ENCODE measurements around the gene KCTD5.
A peak's percentile ranks its signal among the peaks of the same experiment; 100 is the strongest.

The KCTD5 gene

DNA sequence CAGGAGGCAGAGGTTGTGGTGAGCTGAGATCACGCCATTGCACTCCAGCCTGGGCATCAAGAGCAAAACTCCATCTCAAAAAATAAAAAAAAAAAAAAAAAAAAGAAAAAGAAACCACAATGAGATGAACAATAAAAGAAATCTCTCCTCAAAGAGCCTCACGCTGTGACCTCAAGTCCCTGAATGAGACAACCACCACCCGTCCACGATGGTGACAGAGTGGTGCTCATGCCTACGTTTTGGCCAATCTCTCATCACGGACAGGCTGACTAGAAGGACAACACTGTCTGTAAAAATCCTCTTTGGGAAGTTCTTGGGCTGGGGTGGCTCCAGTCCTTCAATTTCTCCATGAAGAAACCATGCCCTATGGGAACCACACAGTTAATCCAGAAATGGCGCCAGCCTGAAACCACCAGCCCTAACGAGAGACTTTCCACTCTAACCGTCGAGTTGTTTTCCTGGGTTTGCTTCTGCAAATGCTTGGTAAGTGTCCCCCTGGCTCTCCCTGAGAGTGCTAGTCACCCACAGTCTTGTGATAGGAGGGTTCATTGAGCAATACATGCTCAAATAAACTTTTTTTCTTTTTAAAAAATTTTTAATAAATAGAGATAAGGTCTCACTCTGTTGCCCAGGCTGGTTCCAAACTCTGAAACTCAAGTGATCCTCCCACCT, 52.7 kb downstream of the KCTD5 start:
- DNase-seq, result no peak

DNA sequence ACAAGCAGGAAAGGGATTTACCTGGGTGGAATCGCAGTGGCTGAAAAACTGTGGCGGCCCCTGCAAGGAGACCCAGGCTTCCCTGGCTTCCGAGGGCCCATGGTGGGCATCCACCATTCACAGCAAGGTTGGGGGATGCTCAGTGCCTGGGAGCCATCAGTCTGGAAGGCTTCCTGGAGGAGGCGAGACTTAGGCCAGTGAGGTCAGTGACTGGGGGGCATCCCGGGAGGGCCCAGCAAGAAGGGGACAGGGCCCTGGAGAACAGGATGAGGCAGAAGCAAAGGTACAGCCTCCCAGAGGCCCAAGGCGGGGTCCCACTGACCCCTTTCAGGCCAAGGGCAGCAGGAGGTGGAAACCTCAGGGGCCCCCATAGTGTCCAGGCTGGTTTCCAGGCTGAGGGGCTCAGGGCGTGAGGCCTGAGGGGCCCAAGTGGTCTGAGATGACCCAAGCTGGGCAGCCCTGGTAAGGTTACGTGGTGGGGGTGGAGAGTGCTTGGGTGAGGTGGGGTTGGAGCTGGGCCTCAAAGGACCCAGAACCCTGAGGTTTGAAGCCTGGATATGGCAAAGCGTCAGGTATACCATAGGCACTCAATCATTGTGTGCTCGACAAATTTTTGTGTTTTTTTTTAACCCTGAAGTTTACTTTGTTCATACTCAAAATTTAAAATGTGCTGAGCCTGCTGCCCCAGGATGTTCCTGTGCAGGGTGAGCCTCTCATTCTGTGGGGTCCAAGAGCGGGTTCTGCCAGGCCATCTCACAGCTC, 54.3 kb downstream of the KCTD5 start:
- no peak for DNase-seq

DNA sequence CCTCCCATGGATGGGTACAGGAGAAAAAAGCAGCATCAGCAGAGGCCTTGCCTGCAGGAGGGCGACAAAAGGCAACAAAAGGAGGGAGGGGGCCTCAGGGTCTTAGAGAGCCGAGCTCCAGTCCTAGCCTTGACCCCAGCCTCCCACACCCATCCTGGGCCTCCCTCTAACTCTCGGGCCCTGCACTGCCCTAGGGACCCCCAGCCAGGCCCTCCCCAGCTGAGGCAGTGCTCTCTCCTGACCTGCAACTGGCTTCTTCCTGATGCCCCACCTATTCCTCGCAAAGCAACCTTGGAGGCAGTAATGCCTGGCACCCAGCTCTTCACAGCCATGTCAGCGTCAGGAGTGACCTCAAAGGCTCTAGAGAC, 54.9 kb downstream of the KCTD5 start:
- no peak for DNase-seq

DNA sequence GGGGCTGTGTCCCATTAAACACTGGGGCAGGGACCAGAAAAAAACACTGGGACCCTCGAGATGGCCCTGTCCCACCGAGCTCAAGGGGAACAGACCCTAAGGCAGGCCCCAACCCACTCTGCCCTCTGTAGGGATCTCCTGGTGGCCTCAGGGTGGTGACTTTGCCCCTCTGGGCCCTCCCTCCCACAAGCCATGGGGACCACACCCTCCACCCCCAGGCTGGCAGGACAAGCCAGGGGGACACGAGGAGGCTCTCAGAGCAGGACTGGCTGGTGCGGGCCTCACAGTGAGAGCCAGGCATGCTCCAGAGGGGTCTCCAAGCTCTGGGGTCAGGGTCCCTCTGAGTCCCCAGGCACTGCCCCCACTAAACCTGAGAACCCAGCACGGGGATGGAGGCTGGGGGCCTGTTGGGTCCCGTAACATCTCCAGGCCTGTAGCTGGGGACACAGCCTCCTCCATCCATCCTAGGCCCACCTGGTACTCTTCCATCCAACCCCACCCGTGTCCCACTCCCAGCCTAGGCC, 55.6 kb downstream of the KCTD5 start:
- no peak for DNase-seq

DNA sequence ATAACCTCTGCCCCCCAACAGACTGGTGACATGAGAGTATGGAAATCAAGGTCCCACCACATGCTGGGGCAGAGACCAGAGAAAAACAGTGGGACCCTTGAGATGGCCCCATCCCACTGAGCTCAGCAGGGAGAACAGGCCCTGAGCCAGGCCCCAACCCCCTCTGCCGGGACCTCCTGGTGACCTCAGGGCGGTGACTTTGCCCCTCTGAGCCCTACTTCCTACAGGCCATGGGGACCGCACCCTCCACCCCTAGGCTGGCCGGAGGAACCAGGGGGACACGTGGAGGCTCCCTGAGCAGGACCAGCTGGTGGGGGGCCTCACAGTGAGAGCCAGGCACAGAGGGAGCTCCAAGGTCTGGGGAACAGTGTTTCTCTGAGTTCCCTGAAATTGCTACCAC, 56.3 kb downstream of the KCTD5 start:
- DNase-seq, result no peak

DNA sequence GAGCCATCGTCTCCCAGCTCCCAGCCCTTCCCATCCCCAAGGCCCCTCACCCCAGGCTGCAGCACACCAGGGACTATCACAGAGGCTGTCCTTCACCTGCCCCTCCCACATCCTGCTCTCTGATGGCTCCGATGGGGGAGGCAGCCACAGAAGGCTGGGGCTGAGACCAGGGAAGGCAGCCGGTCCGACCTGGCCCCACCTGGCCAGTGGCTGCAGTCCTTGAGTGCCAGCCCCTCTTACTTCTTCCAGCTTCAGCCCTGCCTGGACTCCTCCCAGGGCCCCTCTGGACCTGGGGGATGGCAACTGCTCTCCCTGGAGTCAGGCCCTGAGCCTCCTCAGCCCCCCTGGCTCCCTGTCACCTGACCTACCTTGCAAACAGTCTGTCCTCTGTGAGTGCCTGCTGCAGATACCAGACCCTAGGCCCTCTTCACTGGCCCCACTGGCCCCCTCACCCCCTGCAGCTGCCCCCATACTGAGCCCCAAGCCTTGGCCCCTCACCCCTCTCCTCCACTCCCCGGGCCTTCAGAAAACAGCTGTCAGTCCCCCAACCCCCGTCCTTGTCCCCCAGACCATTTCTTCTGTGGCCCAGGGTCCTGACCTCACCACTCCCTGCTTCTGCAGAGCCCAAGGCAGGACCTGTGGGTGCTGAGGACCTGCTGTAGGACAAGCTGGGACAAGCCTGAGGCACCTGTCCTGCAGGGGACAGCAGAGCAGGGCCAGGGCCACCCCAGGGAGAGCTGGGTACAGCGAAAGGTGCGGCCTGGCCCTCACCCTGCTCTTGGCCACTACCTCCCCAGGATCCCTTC, 57.5 kb downstream of the KCTD5 start:
- DNase-seq, result no peak

DNA sequence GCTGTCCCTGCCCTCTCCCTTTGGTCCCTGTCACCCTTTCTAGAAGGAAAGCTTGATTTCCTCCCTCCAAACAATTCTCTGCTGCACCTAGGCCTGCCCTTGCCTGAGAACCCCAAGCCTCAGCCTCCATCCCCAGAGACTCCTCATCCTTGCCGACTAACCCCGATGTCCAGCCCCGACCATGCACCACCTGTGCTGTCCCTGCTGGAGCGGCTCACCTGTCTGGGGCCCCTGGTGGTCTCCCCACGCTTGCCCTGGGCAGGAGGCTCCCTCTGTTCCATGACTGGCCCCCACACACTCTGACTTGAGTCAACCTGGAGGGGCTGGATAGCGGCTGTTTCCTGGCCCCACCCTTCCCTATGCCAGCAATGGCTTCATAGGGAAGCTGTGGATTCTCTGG, 58.2 kb downstream of the KCTD5 start:
- DNase-seq, result no peak

DNA sequence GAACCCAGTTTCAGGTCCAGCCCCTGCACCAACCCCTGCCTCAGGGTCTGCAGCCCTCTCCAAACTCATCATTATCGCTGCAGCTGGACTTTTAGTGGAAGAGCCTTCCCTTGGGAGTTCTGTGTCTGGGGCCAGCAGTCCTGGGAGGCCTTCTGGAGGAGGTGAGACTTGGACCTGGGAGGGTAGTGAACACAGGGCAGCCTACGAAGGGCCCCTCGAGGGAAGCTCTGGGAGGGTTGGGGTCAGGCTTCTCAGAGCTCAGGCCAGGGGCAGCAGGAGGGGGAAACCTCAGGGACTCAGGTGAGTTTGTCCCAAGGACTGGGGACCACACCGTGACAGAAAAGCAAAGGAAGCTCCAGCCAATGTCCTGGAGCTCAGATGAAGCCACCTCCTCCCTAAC, 58.8 kb downstream of the KCTD5 start:
- no peak for DNase-seq

DNA sequence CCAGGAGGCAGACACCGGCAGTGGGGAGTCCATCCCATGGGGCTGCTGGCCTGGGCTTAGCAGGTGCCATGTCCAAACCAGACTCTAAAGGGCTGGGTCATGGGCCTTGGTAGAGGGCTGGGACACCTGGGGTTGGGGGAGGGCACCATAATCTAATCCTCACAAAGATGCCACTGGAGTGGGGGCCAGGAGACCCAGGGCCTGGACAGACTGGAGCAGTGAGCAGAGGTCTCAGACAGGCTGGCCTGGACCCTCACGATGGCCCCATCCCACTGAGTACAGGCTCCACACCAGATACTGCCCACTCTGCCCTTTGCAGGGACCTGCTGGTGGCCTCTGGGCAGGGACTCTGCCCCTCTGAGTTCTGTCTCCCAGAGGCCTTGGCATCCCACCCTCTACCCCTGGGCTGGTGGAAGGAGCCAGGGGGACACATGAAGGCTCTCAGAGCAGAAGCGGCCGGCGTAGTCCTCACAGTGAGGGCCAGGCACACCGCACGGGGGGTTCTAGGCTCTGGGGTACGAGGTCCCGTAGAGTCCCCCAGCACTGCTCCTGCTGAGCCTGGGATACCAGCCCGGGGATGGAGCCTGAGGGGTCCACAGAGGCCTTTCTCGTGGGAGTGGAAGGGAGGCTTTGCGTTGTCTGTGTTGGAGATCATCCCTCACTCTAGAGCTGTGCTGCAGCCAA, 60.1 kb downstream of the KCTD5 start:
- DNase-seq, result no peak

DNA sequence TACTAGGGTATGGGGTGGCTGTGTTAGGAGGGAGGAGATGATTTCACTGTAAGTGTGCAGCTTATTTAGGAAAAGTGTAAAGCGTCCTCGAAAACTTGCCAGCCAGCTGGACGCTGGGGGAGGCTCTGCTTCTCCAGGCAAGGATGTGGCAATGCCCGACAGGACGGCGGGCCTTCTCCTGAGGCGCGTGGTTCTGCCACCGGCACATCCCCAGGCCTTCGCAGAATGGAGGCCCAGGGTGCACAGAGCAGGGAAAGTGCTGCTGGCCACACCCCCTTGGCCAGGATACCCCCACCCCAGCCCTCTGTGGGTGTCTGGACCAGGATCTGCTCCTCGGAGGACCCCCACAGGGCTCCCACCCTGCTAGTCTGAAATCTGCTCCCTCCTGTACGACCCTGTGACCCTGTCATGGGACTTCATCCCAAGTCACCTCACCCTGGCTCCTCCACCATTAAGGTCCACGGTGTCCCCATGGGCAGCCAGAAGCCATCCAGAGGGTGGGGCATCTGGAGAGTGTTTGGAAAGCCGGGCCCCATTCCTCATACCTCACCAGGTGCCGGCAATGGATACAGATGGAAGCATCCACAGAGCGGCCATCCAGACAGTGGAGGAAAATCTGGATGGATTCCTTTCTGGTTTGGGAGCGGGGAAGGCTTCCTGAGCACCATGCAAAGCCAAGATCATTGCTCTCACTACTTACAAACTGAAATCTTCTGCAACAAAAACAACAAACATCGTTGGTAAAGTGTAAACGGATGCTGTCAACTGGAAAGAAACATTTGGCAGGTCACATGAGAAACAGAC, 60.9 kb downstream of the KCTD5 start:
- no peak for DNase-seq

DNA sequence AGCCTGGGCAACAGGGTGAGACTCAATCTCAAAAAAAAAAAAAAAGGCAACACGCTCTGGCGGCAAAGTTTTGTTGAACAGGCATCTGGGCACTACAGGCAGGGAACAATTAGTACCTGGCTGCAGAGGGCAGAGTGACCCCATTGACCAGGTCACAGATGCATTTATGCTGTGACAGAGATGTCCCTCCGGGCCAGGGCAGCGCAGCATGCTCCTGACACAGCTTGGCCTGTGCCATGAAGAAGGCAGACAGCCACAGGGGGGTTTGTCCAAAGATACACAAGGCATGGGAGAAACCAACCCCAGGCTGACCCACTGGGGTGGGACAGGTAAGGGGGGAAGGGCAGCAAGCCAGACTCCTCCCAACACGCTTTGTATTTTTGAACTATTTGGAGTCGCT, 62.4 kb downstream of the KCTD5 start:
- DNase-seq, result no peak

DNA sequence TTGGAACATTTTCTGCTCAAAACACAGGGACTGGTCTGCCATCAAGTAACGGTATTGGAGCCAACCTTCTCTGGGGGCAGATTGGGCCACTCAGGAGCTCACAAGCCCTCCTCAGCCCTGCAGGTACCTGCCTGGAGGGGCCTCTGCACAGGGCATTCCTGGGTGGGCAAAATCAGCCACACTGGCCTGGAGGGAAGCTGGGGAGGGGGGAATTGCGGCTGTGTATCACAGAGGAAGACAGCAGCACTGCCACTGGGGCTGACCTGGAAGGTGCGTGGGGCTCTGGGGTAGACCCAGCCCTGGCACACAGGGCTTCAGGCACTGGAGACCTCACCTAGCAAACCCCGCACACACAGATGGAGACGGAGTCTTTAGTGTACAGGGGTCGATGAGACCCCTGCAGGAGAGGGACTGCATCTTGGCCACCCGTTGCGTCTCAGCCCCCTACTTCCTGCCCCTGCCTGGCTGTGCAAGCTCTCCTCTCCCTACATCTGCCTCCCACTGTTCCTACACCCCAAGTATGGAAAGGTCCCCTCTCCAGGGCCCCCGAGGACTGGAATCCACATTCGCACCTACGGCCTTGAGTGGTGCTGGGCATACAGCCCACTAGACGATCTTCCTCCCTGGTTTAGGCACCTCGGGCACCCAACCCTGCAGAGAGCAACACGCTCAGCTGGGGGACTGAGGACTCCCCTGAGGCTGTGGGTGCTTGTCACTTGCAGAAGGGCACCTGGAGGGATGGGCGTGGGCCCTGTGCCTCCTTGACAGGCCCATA, 63.0 kb downstream of the KCTD5 start:
- no peak for DNase-seq

DNA sequence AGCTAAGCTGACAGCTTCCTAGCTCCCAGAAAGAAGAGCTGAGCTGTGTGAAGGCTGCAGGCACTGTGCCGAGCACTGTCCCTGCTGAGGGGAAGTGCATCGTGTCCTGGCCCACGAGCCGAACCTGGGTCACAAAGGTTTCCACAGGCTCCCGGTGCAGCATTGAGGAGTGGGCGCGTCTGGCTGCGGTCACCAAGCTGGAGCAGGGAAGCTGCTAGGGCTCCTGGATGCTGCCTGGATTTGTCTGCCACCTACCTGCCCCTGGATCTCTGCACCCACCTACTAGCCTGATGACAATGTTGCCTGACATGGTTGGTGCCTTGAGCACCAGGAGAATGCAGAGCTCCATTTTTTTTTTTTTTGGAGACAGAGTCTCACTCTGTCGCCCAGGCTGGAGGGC, 63.6 kb downstream of the KCTD5 start:
- no peak for DNase-seq

DNA sequence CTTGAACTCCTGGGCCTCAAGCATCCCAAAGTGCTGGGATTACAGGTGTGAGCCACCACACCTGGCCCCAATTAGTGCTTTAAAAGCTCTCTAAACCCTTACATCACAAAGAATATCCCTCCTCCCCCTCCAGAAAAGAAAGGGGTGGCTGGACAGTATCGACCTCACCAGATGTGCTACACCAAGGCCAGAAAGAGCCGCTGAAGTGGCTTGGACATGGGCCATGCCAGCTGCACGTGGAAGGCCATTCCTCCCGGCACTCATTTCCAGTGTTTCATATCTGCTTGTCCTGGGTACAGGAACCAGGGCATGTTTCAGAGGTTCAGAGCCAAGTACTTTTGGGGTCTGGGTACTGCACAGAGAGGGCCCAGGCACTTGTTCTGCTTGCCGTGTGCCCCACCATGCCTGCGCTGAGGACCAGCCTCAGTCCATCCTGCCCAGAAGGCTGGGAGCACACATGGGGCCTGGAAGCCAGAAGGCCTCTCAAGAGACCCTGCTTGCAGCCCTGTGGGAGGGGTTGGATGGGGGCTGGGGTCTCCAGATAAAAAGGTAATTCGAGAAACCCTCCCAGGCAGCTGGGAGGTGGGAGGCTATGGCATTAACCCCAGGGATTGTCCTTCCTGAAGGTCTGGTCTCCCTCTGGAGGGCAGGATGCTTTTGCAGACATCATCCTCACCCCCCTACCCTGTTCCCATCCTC, 66.6 kb downstream of the KCTD5 start:
- no peak for DNase-seq

DNA sequence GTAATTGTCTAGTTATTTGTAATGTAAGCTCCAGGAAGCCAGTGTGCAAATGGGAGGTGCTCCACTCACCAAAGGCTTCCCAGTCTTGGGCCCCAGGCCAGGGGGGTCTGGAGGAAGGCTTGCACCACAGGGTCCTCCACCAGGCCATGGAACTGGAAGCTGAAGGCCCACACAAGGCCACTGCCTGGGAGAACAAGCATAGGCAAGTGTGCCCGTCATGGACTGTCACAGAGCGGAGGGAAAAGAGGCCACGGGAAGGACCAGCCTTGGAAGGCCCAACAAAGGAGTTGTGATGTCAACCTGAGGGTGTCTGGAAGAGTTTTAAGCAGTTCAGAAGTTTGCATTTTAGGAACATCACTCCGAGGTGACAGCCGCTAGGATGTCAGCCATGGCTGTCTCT, 67.2 kb downstream of the KCTD5 start:
- DNase-seq, result no peak

DNA sequence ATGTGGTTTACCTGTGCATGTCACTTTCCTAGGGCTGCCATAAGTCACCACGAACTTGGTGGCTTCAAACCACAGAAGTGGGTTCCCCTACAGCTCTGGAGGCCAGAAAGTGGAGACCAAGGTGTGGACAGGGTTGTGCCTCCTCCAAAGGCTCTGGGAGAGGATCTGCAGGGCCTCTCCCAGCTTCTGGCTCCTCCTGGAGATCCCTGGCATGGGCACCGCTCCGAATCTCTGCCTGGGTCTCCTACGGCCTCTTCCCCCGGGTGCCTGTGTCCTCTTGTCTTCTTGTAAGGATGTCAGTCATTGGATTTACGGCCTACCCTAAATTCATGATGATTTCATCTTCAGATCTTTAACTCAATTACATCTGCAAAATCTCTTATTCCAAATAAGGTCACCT, 67.6 kb downstream of the KCTD5 start:
- no peak for DNase-seq

DNA sequence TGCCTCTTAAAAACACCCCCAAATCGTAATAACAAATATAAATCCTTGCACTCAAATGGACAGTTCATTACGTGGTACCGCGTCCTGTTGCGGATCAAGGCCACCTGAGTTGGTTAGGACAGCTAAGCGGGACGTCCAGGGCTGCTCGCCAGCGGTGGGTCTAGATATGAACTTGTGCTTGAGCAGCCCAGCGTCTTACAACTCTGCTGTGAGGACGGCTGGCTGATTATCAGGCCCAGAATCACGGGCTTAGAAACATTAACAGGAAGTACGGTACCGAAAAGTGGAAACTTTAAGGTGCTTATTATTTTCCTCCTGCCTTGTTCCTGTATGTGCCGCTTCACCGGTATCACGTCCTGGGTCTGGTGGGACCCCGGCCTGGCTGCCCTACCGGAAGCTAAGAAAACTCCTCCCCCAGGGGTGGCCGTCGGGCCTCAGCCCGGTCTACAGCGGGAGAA, 69.3 kb downstream of the KCTD5 start:
- no peak for DNase-seq

DNA sequence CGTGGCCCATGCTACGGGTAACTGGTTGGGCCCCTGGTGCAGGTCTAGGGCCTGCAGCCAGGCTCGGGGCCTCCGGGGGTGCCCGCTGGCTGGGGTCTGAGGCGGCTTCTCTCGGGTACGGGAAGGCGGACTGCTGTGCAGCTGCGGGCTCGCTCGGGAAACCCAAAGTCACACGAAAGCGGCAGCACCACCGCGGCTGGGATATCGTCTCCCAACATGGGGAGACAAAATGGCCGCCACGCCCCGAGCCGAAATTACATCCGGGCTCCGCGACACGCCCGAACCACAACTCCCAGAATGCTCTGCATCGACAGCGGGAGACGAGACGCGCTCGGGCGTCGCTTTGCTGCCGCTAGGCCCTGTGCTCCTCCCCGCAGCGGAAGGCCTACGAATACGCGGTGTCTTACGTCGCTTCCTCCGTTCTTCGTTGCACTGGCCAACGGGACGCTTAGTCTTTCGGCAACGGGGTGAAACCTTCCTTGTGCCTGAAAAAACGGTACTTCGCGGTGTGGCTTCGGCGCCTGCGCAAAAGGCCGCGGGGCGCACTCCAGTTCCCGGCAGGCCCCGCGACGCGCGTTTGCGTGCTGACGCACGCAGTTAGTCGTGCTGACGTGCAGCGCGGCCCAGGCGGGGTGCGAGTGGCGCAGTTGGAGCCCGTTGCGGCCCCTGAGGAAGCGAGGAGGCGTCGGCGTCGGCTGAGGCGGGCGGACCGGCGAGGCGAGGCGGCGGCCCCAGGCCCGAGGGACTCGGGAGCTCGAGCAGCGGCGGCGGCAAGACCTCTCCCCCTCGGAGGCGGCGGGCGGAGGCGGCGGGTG, 69.9 kb downstream of the KCTD5 start, which contains the start of gene SRRM2:
SRRM2 (plus strand) TSS at position 604 of the 815 bp plus-strand sequence. CDS start 3,727 bp downstream, outside the sequence.
- peak; percentile 89 to 92 for DNase-seq
